Stomach (tissue), 4 donors: ENCODE results near the gene STK11.

Experiments used
- POLR2A ChIP-seq, 4 donors: fragments of 450-650 bp; IDR thresholded peaks; one replicate each; pipeline ENCODE4 v1.6.1; 2016; ENCODE audit warnings: antibody characterized with exemption in 4 of 4, control low read depth in 2 of 4, mild to moderate bottlenecking in 1 of 4, moderate library complexity in 1 of 4
- POLR2AphosphoS5 ChIP-seq, 3 donors: sonication (generic); formaldehyde crosslinking; IDR thresholded peaks; one replicate each; pipeline ENCODE4 v1.6.1; 2016; ENCODE audit warnings: antibody characterized with exemption in 3 of 3
- TF ChIP-seq, protein P1 (sequence below), 7 experiments: fragments of 450-650 bp in 4 of 7; fragments of 200-600 bp in 3 of 7; sonication (generic) in 3 of 7; IDR thresholded peaks; one replicate each; pipeline ENCODE4 v1.5.1; 2016 to 2019; ENCODE audit warnings: antibody characterized with exemption in 7 of 7, control low read depth in 2 of 7, mild to moderate bottlenecking in 1 of 7

DNA sequence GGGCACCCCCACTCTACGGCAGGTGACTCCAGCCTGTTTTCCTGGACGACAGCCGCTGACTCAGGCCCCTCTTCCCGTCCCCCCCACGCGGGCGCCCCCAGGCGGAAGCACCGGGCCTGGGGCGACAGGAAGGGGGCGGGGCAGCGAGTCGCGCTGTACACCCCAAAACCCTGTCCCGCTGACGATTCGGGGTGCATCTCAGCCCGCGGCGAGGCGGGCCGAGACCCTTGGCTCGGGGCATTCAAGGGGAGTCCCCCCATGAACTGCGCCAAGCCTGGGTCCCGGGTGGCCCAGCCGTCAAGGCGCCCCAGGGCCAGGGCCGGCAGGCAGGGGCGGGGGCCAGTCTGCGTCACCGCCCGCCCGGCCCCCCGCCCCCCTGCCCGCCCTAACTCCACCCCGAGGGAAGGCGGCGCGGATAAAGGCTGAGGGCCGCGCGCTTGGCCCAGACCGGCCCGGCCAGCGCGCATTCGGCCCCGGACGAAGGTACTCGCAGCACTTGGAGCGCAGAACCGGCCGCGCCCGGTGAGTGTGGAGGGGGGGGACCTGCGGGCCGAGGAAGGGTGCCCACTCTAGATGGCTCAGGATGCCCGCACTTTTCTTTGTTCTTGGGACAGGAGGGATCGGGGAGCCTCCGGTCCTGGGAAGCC is 42.7 kb downstream of the STK11 start, which contains the start of gene MIDN:
- TF ChIP-seq, protein P1, sequence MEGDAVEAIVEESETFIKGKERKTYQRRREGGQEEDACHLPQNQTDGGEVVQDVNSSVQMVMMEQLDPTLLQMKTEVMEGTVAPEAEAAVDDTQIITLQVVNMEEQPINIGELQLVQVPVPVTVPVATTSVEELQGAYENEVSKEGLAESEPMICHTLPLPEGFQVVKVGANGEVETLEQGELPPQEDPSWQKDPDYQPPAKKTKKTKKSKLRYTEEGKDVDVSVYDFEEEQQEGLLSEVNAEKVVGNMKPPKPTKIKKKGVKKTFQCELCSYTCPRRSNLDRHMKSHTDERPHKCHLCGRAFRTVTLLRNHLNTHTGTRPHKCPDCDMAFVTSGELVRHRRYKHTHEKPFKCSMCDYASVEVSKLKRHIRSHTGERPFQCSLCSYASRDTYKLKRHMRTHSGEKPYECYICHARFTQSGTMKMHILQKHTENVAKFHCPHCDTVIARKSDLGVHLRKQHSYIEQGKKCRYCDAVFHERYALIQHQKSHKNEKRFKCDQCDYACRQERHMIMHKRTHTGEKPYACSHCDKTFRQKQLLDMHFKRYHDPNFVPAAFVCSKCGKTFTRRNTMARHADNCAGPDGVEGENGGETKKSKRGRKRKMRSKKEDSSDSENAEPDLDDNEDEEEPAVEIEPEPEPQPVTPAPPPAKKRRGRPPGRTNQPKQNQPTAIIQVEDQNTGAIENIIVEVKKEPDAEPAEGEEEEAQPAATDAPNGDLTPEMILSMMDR (IDR thresholded peaks at IDR 0.05): peak in 1 of 7 experiments; percentile 20
- TF ChIP-seq POLR2AphosphoS5 (IDR thresholded peaks at IDR 0.05): peak; percentile 70 to 96 (median 94)
- peak in 2 of 4 donors; percentile 69 to 70 for TF ChIP-seq POLR2A (IDR thresholded peaks at IDR 0.05)
